Measurements from ENCODE around the gene PCOLCE2. TPM values are rescaled to one million over a fixed set of nuclear protein-coding genes. Genes with fewer than 3 reads are reported as not detected.

PCOLCE2 gene
- total RNA-seq, 1 donor from 2014 or later, result 2.0 TPM

DNA sequence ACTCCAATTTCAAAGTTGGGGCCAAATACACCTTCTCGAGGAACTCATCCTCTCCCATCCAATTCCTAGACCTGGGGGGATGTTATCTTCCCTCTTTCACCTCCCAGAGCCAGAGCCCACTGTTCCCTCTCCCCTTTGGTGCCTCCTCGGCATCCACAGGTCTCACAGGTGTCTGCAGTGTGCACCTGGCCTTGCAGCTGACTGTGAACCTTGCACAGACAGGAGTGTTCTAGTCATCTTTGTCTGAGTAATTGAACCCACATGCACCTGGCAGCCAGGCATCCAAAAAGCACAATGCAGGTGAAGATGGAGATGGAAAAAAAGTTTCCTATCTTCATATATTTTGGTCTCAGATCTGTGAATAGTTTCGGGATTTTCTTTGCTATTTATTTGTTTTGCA lies 30.8 kb downstream of the PCOLCE2 start:
- H3K27me3 Mint-ChIP-seq, result peaks cover 9% of the 10 kb centered on the region
- H3K27ac Mint-ChIP-seq, result no peak overlapping the region
- H3K4me3 Mint-ChIP-seq (ENCODE audit: low read depth), result no peak overlapping the region
- TF ChIP-seq, protein P1, sequence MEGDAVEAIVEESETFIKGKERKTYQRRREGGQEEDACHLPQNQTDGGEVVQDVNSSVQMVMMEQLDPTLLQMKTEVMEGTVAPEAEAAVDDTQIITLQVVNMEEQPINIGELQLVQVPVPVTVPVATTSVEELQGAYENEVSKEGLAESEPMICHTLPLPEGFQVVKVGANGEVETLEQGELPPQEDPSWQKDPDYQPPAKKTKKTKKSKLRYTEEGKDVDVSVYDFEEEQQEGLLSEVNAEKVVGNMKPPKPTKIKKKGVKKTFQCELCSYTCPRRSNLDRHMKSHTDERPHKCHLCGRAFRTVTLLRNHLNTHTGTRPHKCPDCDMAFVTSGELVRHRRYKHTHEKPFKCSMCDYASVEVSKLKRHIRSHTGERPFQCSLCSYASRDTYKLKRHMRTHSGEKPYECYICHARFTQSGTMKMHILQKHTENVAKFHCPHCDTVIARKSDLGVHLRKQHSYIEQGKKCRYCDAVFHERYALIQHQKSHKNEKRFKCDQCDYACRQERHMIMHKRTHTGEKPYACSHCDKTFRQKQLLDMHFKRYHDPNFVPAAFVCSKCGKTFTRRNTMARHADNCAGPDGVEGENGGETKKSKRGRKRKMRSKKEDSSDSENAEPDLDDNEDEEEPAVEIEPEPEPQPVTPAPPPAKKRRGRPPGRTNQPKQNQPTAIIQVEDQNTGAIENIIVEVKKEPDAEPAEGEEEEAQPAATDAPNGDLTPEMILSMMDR (IDR thresholded peaks at IDR 0.05; ENCODE audit: unreplicated experiment), result no peak
- DNase-seq (ENCODE audit: low spot score, unreplicated experiment), result no peak
- no peaks in the 10 kb centered on the region for H3K36me3 Mint-ChIP-seq (ENCODE audit: insufficient read depth)
- no peaks in the 10 kb centered on the region for H3K9me3 Mint-ChIP-seq (ENCODE audit: low read depth)
- H3K4me1 Mint-ChIP-seq (ENCODE audit: low read depth), result peaks cover 7% of the 10 kb centered on the region

DNA sequence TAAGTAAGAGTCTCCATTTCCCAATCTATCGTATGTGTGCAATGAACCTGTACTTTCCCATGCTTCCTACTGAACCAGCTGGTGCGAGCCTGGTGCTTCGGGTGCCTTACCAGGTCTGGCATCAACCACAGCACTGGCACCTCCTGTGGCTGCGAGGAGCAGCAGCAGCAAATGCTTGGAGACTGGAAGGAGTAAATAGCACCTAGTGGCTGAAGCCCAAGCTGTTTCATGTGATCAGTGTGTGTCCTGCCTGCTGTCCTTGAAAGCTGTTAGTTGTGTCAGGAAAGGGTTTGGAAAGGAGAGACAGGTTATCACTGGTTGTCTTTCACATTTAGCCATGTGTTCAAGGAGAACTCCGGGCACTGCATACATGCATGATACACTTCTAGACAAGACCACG lies 31.8 kb downstream of the PCOLCE2 start:
- Mint-ChIP-seq H3K9me3 (ENCODE audit: low read depth) (no peaks in the 10 kb centered on the region), H3K4me3 (ENCODE audit: low read depth) (no peak overlapping the region), H3K27ac (no peak overlapping the region), H3K27me3 (peaks cover 9% of the 10 kb centered on the region), H3K36me3 (ENCODE audit: insufficient read depth) (no peaks in the 10 kb centered on the region), H3K4me1 (ENCODE audit: low read depth) (peaks cover 7% of the 10 kb centered on the region)
- TF ChIP-seq, protein P1 (IDR thresholded peaks at IDR 0.05; ENCODE audit: unreplicated experiment), result peak; percentile 40
- no peak for DNase-seq (ENCODE audit: low spot score, unreplicated experiment)

DNA sequence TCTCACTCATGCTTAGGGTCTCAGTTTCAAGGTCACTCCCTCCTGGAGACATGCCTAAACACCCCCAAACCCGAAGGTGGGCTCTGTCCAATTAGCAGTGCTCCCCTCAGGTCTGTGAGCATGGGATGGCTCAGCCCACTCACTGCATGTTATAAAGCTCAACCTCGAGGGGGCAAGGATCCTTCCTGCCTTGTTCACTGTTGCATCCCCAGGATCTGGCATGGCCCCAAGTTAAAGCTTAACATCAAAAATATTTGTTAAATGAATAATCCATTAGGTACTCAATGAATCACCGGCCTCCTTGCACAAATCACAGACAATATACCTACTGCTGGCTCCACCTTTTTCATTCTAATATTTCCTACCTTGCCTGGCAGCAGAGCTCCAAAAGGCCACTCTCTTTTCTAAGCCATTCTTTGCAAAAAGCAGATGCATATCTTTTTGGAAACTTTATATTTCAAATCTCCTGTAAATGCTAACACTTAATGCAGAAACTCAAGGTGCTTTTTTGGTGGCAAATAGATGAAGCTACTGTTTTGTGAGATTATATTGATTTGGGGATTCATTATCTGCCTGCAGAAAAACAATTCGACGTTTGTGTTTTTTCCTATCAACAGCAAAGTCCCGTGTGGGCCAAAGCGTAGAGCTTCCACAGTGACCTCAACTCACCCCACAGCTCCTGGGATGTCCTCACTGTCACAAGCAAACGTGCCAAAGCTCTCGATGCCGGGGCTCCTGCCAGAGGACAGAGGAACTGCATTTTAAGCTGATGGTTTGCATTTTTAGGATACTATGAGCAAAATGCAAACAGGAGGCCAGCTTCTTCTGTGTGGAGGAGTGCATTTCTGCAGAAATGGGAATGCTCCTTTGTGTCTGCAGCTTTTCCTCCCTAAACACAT lies 35.4 kb downstream of the PCOLCE2 start:
- TF ChIP-seq, protein P1 (IDR thresholded peaks at IDR 0.05; ENCODE audit: unreplicated experiment), result no peak
- DNase-seq (ENCODE audit: low spot score, unreplicated experiment), result no peak
- Mint-ChIP-seq H3K36me3 (ENCODE audit: insufficient read depth) (no peaks in the 10 kb centered on the region), H3K9me3 (ENCODE audit: low read depth) (no peaks in the 10 kb centered on the region), H3K27ac (no peak overlapping the region), H3K4me3 (ENCODE audit: low read depth) (no peak overlapping the region), H3K4me1 (ENCODE audit: low read depth) (peaks cover 7% of the 10 kb centered on the region), H3K27me3 (no peaks in the 10 kb centered on the region)

GRCh38 chr3:142852009-142852408 lies 36.9 kb downstream of the PCOLCE2 start:
- no peak overlapping the region for H3K4me3 Mint-ChIP-seq (ENCODE audit: low read depth)
- H3K4me1 Mint-ChIP-seq (ENCODE audit: low read depth), result peaks cover 7% of the 10 kb centered on the region
- H3K27ac Mint-ChIP-seq, result no peak overlapping the region
- TF ChIP-seq, protein P1 (IDR thresholded peaks at IDR 0.05; ENCODE audit: unreplicated experiment), result no peak
- H3K27me3 Mint-ChIP-seq, result no peaks in the 10 kb centered on the region
- H3K36me3 Mint-ChIP-seq (ENCODE audit: insufficient read depth), result no peaks in the 10 kb centered on the region
- no peak for DNase-seq (ENCODE audit: low spot score, unreplicated experiment)
- H3K9me3 Mint-ChIP-seq (ENCODE audit: low read depth), result no peaks in the 10 kb centered on the region

DNA sequence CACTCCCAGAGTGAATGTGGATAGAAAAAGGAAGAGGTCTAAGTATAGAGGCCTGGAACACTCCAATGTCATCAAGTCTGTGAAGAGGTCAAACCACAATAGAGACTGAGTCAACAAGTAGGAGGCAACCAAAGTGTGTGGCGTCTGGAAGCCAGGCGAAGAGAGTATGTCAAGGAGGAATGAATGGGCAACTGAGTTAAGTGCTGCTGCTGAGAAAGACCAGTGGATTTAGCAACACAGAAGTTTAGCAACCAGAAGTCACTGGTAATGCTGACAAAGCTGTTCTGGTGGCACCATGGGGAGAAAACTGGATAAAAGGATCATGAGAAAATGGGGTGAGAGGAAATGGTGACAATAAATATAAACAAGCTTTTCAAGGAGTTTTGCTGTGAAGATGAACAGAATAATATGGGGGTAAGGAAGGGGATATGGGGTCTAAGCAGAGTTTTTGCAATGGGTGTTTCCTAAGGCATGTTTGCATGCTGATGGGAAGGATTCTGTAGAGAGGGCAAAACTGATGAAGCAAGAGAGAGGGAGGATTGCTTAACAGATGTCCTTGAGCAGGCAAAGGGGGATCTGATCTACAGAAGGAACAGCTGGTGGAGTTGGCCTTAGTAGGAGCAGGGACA lies 38.4 kb downstream of the PCOLCE2 start:
- Mint-ChIP-seq H3K4me3 (ENCODE audit: low read depth) (no peak overlapping the region), H3K36me3 (ENCODE audit: insufficient read depth) (no peaks in the 10 kb centered on the region), H3K9me3 (ENCODE audit: low read depth) (no peaks in the 10 kb centered on the region), H3K27ac (no peak overlapping the region), H3K27me3 (no peaks in the 10 kb centered on the region), H3K4me1 (ENCODE audit: low read depth) (peaks cover 7% of the 10 kb centered on the region)
- DNase-seq (ENCODE audit: low spot score, unreplicated experiment), result no peak
- TF ChIP-seq, protein P1 (IDR thresholded peaks at IDR 0.05; ENCODE audit: unreplicated experiment), result no peak

All from progenitor cell of endocrine pancreas (in vitro differentiated cells).